SK-MEL-5 (cell line): ENCODE measurements around the gene FAM221A. TPM values are rescaled to one million over a fixed set of nuclear protein-coding genes. Genes with fewer than 3 reads are reported as not detected.
A peak's percentile ranks its signal among the peaks of the same experiment; 100 is the strongest.
"Not testable (repeated sequence)": the region's sequence is repeated elsewhere in the genome, so short reads cannot be mapped to it uniquely, and the experiment has no call there.

ENCODE experiments used
- DNase-seq: peaks from one replicate; pipeline ENCODE4 v3.0.0-alpha.2; 2016; ENCODE audit warnings: low read depth, low spot score
- in situ Hi-C: cut with HindIII; loops from 2 replicates; pipeline ENCODE4 v1.10.0; 2016; ENCODE audit warnings: low sequenced_read_pairs, high pct_unique_total_duplicates, low pct_unique_long_range_greater_than_20kb
- polyA plus RNA-seq, 2 experiments: library from polyadenylated mRNA; depleted of rRNA; stranded (reverse); fragments of >200 nt; gene quantifications; 2 replicates each; pipeline ENCODE4 v1.2.3, GENCODE V29; 2015
- total RNA-seq: library from RNA; depleted of rRNA; stranded (reverse); fragments of >200 nt; shearing (Covaris generic); gene quantifications from 2 replicates; pipeline ENCODE4 v1.2.3, GENCODE V29; 2014; rRNA removed

Gene FAM221A
- 0.50 and 0.51 TPM in 2 replicates for total RNA-seq
- polyA plus RNA-seq (2015; cell fraction: cytosol; rRNA removed): 0.52 and 1.3 TPM in 2 replicates
- polyA plus RNA-seq (2015; cell fraction: nucleus; rRNA removed): 4.7 and 6.7 TPM in 2 replicates

- in situ Hi-C loops: no loop called here
Observed at GRCh38 chr7:23679898-23680413, at the start of gene FAM221A. FAM221A (plus strand) TSS chr7:23680199; CDS start chr7:23680219, 20 bp downstream.

GRCh38 chr7:23633417-23633816 lies 46.6 kb upstream of the FAM221A start:
- in situ Hi-C loops: no loop called here
- DNase-seq: no peak

More at GRCh38 chr7:23679898-23680413, at the start of gene FAM221A:
- DNase-seq: peak; percentile 26

- DNase-seq: no peak
- in situ Hi-C loops: no loop called here
Observed at GRCh38 chr7:23645822-23646221, 34.2 kb upstream of the FAM221A start.

DNA sequence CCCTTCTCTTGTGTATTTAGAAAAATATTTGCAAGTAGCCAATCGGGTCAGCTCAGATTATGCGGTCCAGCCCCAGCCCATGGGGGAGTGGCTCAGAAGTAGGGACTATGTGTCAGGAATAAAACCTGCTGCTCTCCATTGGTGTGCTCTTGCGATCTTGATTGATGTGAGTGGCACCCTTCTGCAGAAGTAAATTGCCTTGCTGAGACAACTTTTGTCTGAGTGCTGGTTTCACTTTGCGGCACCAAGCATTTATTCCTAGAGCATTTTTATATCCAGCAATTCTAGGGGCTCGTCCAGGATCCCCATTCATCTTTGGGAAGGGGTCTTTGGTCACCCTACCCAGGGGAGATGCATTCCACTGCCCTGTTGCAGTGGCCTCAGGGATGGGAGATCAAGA lies 26.1 kb upstream of the FAM221A start:
- in situ Hi-C loops: no loop called here
- DNase-seq: no peak

GRCh38 chr7:23654508-23654907 lies 25.5 kb upstream of the FAM221A start:
- DNase-seq: peak; percentile 76
- in situ Hi-C loops: no loop called here

- DNase-seq: no peak
- in situ Hi-C loops: no loop called here
Observed at GRCh38 chr7:23655433-23655832, 24.6 kb upstream of the FAM221A start.

- in situ Hi-C loops: no loop called here
- no peak for DNase-seq
Observed at GRCh38 chr7:23658831-23659427, 21.1 kb upstream of the FAM221A start.

GRCh38 chr7:23661385-23661784 lies 18.6 kb upstream of the FAM221A start:
- DNase-seq: no peak
- in situ Hi-C loops: no loop called here

DNA sequence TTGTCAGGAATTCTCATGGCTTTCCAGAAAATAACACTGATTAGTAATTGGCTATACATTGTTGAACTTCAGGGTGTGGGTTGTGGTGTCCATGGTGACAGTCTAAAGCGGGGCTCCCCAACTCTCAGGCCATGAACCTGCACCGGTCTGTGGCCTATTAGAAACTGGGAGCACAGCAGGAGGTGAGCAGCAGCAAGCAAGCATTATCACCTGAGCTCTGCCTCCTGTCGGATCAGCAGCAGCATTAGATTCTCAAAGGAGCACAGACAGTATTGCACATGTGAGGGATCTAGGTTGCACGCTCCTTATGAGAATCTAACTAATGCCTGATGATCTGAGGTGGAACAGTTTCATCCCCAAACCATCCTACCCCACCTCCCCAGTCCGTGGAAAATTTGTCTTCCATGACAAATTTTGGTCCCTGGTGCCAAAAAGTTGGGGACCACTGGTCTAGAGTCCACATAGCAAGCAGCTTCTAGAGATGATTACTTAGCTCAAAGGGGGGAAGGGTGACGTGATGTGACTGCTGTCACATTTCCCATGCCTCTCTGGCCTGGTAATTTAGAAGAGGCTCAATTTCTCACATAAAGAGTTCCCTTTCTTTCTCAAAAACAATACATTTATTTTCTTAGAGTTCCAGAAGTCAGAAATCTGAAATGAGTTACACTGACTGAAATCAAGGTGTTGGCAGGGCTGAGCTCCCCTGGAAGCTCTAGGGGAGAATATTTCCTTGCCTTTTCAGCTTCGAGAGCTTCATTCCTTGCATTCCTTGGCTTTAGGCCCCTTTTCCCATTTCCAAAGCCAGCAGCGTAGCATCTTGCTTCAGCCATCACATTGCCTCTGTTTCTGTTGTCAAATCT lies 17.6 kb upstream of the FAM221A start:
- DNase-seq: no peak

DNA sequence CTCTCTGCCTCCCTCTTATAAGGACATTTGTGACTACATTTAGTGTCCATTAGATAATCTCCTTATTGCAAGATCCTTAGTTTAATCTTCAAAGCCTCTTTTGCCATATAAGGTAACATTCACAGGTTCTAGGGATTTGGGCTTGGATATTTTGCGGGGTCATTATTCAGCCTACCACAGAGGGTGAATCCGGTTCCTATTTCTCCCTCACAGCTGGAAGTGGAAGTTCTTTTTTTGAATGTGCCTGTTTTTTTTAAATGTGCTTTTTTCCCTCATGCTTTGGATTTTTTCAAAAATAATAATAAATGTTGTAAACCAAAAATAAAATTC lies 17.1 kb upstream of the FAM221A start:
- in situ Hi-C loops: no loop called here

More for the DNA sequence above, 17.6 kb upstream of the FAM221A start:
- in situ Hi-C loops: no loop called here

GRCh38 chr7:23664122-23664521 lies 15.9 kb upstream of the FAM221A start:
- no peak for DNase-seq
- in situ Hi-C loops: no loop called here

More for the DNA sequence above, 17.1 kb upstream of the FAM221A start:
- DNase-seq: no peak

DNA sequence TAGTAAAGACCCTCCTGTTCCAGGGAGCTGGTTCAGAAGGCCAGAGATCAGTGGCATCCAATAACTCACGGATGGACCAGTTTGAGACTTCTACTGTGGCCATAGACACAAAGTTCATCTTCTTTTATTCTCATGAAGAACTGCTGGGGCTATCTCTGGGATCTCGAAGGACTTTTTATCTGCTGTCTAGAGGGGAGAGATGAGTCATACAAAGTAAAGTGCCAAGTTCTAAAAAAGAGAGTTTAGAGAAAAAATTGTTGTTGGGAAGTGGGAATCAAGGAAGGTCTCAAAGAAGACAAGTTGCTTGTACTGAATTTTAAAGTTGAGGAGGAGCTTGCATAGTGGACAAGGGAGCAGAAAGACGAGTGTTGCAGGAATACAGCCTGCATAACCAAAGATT lies 8.0 kb upstream of the FAM221A start:
- in situ Hi-C loops: no loop called here
- DNase-seq: no peak

DNA sequence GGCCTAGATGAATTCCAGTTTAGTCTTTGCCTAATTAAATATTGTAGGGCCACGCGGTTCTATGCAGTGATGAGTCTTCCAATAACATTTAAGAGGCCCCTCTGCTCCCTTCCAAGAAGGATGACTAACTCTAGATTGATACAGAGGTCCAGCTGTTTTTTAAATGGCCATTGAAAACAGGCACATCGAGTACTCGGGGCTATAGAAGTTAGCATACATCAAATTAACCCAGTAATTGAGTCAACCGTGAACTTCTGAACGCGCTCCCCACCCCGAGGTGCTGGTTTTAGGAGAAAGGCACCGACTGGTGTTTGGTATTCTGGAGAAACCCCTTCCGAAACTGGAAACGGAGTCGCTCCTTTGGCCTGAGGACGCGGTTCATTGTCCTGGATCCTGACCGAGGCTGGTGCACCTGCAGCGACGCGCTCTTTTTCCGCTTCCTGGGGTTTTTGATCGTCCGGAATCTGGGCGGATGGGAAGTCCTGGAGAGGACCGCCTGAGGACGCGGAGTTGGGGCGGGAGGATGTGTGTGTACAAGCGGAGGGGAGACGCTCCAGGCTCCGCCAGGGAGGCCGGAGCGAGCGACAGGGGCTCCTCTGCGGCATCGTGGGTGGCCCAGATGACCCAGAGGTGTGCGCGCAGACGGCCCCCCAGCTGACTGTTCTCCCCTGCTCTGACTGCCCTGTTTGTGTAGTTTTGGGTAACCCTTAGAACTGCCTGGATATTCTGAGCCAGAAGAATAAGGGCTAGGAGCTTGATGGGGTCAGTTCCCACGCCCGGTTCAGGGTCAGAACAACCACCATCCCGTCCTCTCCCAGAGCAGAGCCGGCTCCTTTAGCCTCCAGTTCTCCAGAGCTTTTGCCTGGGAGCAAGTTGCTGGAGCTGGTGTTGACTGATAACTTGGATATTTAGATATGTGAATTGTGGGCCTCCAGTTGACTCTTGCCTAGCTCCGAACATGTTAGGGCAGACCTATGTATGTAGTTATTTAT lies 711 bp downstream of the FAM221A start:
- DNase-seq: no peak
- in situ Hi-C loops: no loop called here

DNA sequence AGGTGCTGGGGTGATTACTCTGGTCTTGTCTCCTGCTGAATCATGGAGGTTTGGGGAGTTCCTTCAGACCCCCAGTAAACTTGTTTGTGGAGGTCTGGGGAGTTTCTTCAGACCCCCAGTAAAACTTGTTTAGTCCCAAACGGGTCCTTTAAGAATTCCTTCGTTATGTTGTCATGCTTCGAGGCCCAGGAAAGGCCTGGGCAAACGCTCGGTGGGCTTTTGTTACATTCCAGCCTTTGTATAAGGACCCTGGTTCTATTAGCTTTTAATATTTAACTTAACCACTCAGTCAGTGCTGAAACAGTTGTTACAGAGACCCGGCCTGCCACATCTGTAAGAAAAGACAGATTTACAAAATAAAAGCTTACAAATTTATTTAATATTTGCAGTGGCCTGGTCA lies 4.0 kb downstream of the FAM221A start:
- in situ Hi-C loops, DNase-seq: not testable (repeated sequence)

DNA sequence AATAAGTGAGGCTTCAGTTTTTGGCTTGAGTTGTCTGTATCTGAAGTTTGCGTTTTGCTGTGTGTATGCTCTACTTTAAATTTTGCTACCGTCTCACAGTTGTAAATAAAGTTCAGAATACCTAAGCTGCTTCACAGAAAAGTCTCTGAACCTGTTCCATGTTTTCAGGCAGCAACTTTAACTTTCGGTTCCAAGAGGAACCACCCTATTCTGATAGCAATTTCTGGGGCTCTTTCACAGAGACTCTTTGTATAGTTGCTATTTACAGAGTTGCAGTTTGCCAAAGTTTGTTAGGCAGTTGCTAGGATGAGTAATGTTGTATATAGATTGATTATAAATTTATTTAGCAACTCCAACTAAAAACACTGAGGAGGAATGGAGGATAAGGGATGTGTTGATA lies 5.7 kb downstream of the FAM221A start:
- DNase-seq: peak; percentile 39
- in situ Hi-C loops: no loop called here

- no peak for DNase-seq
- in situ Hi-C loops: no loop called here
Observed at GRCh38 chr7:23687011-23687410, 7.0 kb downstream of the FAM221A start.

- in situ Hi-C loops: no loop called here
- no peak for DNase-seq
Observed at GRCh38 chr7:23689165-23689564, 9.2 kb downstream of the FAM221A start.

DNA sequence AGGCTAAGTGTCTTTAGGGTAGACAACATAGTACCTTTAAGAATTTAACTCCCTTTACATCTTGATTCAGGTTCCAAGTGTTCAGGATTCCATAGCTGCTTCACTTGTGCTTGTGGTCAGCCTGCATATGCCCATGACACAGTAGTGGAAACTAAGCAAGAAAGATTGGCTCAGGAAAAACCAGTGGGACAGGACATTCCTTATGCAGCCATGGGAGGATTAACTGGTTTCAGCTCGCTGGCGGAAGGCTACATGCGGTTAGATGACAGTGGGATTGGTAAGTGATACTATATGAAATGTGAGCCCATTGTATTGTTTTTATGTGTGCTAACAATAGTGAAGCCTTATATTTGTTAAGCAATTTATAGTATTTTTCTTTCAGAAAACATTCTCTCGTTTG lies 11.3 kb downstream of the FAM221A start:
- no peak for DNase-seq
- in situ Hi-C loops: no loop called here
